Activated CD8-positive, alpha-beta memory T cell treated with anti-CD3 and anti-CD28 coated beads, Interleukin-2, amount 50 U/mL, for 24 hours (primary cell): ENCODE data around the gene C5orf47.
"Not testable (repeated sequence)": the region's sequence is repeated elsewhere in the genome, so short reads cannot be mapped to it uniquely, and the experiment has no call there.

Experiments
- DNase-seq: peaks from one replicate; pipeline ENCODE4 v3.0.0-alpha.2; 2020; ENCODE audit errors: extremely low read depth

Gene C5orf47

GRCh38 chr5:173970878-173971650 is 17.9 kb upstream of the C5orf47 start:
- DNase-seq = no peak

GRCh38 chr5:173971681-173972345 is 17.2 kb upstream of the C5orf47 start:
- DNase-seq = no peak

- DNase-seq = no peak
These were observed 16.4 kb upstream of the C5orf47 start for GRCh38 chr5:173972607-173972924.

GRCh38 chr5:173972925-173973615 is 15.9 kb upstream of the C5orf47 start:
- DNase-seq = peak; percentile 37

GRCh38 chr5:173973616-173973969 is 15.4 kb upstream of the C5orf47 start:
- no peak for DNase-seq

GRCh38 chr5:173974688-173975239 is 14.2 kb upstream of the C5orf47 start:
- DNase-seq = no peak

GRCh38 chr5:173981185-173981761 is 7.7 kb upstream of the C5orf47 start:
- no peak for DNase-seq

- no peak for DNase-seq
These were observed 4.8 kb upstream of the C5orf47 start for GRCh38 chr5:173984218-173984617.

GRCh38 chr5:173989432-173990082 is 587 bp downstream of the C5orf47 start:
- DNase-seq = no peak

- no peak for DNase-seq
These were observed 8.4 kb downstream of the C5orf47 start for GRCh38 chr5:173997331-173997730.

GRCh38 chr5:173998531-173998930 is 9.6 kb downstream of the C5orf47 start:
- DNase-seq = no peak

- DNase-seq = no peak
These were observed 11.1 kb downstream of the C5orf47 start for GRCh38 chr5:174000076-174000475.

GRCh38 chr5:174003795-174004194 is 14.8 kb downstream of the C5orf47 start:
- no peak for DNase-seq

- DNase-seq = no peak
These were observed 20.0 kb downstream of the C5orf47 start for GRCh38 chr5:174008922-174009321.

- DNase-seq = no peak
These were observed 21.4 kb downstream of the C5orf47 start for GRCh38 chr5:174010365-174010764.

GRCh38 chr5:174011441-174011840 is 22.5 kb downstream of the C5orf47 start:
- DNase-seq = no peak

- DNase-seq = not testable (repeated sequence)
These were observed 31.3 kb downstream of the C5orf47 start for GRCh38 chr5:174020069-174020927.

GRCh38 chr5:174020928-174021304 is 31.9 kb downstream of the C5orf47 start:
- no peak for DNase-seq

GRCh38 chr5:174022384-174023095 is 33.6 kb downstream of the C5orf47 start:
- no peak for DNase-seq

- DNase-seq = no peak
These were observed 41.3 kb downstream of the C5orf47 start for GRCh38 chr5:174030286-174030685.
